ENCODE measurements around the gene ZSWIM6.

ZSWIM6 gene
- 15.6 to 44.8 (median 27.0) reads per million in 3 experiments for total RNA-seq

DNA sequence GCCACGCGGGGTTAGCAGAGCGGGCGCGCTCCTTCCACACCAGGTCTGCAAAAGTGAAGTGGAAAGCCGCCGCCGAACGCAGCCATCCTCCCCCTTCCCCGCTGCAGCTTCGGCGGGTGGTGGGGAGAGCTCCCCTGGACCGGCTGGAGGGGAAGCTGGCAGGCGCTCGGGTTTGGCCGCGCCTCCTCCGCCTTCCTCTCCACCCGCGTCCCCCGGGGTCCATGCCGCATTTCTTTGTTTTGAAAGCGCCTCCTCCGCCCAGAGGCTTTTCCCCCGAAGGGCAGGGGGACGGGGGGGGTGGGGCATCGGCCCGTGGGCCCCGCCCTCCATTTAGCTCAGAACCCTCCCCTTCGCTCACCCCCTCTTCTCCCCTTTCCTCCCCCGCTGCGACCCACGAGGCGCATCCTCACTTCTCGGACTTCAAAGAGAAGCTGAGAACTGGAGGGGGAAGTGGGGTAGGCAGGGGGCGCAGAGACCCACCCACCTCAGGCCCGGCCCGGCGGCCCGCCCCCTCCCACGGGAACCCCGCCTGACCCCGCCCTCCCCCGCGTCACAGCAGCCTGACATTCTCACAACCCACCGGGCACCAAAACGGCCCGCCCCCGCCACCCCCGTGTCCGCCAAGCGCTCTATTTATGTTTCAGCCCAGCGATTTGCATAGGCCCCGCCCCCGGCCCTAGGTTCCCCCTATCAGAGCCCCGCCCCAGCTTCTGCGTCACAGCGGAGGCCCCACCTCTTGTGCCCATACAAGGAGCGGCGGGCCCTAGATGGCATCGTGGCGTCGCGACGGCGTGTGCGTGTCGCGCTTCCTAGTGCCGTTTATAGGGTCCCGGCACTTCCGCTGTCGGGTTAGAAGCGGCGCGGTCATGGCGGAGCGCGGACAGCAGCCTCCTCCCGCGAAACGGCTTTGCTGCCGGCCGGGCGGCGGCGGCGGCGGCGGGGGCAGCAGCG is at the start of gene ZSWIM6:
TSS of gene ZSWIM6 (plus strand) at position 852 of the 951 bp plus-strand sequence. CDS start at position 867, 15 bp downstream.
- DNase-seq, result peak; percentile 97

DNA sequence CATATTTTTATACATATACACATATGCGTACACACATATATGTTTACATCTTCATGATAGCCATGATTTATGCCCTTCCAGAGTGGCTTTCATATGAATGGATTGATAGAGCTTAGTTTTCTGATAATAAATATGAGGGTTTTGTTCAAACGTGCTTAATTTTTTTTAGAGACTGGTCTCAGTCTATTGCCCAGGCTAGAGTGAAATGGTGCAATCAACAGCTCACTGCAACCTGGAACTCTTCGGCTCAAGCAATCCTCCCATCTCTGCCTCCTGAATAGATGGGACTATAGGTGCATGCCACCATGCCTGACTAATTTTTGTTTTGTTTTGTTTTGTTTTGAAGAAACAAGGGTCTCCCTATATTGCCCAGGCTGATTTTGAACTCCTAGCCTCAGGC is 48.6 kb upstream of the ZSWIM6 start:
- no peak for DNase-seq

DNA sequence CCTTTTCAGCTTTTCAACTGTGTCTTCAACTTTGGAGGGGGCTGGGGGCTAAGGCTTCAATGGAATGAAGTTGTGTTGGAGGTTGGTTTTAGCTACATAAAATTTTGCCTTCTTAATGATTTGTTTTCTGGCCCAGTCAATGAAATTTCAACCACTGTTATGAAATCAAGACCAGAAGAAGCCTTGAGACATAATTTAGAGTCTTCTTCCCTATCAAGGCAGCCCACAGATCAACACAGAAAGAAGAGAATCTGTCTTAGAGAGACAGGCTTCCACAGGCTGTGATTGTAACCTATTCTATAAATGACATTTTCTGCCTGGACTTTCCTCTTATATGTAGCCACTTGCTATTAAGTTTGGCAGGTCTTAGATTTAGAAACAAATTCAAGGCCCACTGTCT is 46.5 kb upstream of the ZSWIM6 start:
- DNase-seq, result no peak

- no peak for DNase-seq
Measured at GRCh38 chr5:61286446-61287132, 45.5 kb upstream of the ZSWIM6 start.

DNA sequence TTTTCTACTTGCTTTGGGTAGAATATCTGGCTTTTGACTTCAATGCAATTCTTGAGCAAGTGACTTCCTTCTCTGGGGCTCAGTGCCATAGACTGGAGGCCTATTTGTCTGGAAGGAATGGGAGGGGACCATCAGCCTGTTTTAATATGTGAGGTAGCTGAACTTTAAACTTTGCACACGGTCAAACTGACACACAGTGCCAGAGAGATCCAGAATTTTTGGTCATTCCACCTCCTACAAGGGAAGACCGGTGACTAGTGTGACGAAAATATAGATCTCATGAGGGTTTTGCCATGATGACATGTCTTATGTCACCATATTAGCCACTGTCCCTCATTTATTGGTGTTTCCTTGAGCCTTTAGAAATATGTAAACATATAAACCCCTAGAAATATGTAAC is 44.6 kb upstream of the ZSWIM6 start:
- no peak for DNase-seq

DNA sequence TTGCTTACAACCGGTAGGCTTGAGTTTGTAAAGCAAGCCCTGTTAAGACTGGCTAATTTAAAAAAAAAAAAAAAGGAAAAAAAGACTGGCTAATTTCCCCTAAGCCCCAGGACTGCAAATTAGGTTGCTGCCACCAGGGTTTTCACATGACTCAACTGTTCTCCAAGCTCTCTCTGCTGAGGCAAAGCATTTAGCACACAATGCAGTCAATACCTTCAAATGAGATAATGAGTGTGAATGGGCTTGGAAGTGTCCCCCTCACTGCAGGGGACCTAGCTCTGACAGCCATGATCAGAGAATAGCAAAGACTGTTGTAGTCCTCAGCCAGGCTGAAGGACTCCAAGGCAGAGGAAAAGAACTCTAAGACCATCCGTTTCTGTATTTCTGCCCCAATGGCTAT is 42.8 kb upstream of the ZSWIM6 start:
- no peak for DNase-seq

DNA sequence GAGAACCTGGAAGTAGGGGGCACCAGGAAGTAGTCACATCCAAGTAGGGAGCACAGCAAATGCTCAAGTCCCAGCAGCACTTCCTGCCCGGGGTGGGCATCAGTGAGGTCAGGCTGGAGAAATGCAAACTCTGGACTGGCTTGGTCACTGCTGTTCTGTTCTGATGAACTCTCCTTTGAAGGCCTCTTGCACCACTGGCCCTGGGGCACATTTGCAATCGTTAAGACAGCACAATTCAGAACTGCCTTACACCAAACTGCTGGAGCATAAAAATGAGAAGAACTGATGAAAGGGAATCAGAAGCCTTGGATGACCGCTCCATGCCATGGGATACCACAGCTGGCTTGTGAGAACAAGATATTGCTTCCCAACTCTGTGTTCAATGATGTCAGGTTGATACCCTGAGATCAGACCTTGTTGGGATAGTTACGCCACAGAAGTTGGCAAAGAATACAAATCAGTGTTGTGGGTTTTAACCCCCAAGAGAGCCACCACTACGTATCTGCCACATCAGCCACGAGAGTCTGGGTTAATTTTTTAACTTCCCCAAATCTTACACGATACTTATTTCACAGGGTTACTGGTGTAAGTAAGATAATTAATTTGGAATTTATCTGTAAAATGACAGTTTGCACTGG is 42.3 kb upstream of the ZSWIM6 start:
- no peak for DNase-seq

GRCh38 chr5:61290791-61291210 is 41.3 kb upstream of the ZSWIM6 start:
- DNase-seq, result no peak

DNA sequence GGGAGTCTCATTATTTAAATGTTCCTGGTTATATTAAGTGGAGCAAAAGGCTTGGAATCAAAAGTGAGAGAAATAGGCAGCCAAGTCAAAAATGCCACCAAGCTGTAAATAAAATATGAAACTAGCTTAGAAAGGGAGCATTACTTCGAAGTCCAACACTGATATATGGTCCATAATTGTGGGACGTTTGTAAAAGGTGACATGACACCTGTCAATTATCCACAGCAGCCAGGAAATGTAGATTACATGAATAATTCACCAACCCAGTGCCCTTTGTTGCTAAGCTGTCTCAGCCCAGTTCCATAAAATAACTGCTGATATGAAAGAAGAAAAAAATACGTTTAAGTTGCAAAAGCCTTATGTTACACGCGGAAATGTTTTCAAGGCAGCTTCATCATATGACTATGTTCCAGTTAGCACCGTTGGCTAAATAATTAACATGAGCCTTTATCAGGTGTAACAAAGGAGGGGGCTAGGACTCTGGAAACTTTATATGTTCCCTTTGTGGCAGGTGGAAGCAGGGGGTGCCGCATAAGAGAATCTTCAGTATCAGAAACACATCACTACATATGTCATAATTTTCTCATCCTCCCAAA is 39.9 kb upstream of the ZSWIM6 start:
- DNase-seq, result no peak

GRCh38 chr5:61293071-61293470 is 39.0 kb upstream of the ZSWIM6 start:
- DNase-seq, result no peak

- DNase-seq, result no peak
Measured at GRCh38 chr5:61293873-61294272, 38.2 kb upstream of the ZSWIM6 start.

GRCh38 chr5:61295365-61295764 is 36.7 kb upstream of the ZSWIM6 start:
- no peak for DNase-seq

- DNase-seq, result no peak
Measured at GRCh38 chr5:61298066-61298465, 34.0 kb upstream of the ZSWIM6 start.

- DNase-seq, result no peak
Measured at GRCh38 chr5:61298580-61298979, 33.5 kb upstream of the ZSWIM6 start.

- no peak for DNase-seq
Measured at GRCh38 chr5:61299261-61299681, 32.8 kb upstream of the ZSWIM6 start.

- no peak for DNase-seq
Measured at GRCh38 chr5:61301341-61302199, 30.5 kb upstream of the ZSWIM6 start.

DNA sequence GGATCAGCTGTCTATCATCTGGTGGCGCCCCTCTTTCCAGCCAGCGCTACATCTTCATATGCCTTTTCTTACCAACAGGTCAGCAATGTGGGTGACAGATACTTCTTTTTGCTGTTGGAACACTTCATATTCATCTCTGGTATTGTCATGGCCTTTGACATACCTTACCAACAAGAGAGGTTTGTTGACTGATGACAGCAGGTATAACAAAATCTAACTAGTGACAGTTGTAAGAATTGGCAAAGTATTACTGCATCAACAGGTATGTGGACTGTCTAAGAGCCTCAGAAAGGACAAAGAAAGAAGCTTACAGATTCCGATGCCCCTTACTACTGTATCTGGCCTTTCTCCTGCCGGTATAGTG is 29.9 kb upstream of the ZSWIM6 start:
- DNase-seq, result no peak

DNA sequence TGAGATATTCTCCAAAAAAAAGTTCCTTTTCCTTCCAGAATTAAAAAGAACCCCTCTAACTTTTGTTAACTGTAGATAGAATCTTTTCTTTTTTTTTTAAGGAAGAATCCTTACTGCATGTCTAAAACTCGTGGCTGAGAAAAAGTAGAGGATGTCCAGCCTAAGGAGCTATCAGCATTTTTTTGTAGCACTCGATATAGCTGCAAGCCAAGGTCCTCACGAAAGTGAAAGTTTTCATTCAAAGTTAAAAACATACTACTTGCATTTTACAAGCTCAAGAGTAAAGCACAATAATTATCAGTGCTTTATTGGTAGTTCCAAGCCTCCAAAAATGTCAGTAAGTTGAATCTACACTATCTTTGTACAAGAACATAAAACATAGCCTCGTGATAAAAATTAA is 28.7 kb upstream of the ZSWIM6 start:
- no peak for DNase-seq

- DNase-seq, result peak; percentile 48
Measured at GRCh38 chr5:61304590-61305381, 27.3 kb upstream of the ZSWIM6 start.

DNA sequence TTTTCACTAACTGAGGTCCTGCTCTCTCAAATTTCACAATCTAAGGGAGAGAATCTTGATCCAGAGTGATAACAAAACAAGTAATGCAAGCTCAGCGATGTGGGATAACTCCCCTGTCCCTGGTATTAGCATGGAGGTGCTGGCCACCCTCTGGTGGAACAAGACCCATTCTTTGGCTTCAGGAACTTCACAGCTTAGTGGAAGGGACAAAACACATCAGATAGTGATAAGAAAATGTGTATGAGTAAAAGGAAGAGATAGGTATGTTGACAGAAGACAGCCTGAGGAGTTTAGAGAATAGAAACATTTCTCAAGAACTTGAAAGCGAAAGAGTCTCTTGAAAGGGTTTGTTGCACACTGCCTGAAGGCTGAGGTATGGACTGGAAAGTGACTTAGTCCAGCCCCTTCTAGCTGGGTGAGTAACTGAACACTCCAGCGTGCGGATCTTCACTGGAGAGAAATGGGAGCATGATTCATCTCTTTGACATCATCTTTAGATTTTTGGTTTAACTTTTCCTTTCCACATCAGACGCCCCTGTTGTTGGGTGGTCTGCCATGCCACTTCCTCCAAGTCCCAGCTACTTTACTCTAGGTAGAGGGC is 25.4 kb upstream of the ZSWIM6 start:
- DNase-seq, result no peak

DNA sequence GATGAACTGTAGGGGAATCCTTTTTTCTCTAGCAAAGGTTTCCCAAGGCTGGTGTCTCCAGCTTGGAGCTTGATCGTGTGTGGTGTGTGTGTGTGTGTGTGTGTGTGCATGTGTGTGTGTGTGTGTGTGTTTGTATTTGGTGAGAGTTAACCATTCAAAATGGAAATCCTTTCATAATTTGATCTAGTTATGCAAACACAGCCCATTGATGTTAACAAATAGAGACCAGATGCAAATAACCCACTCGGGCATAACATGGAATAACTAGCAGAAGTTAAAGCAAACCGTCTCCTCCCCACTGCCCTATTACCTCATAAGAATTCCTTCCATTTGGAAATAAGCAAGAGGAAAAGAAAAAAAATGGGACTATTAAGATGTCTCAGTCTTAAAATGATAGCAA is 24.9 kb upstream of the ZSWIM6 start:
- no peak for DNase-seq

Data from central memory CD4-positive, alpha-beta T cell (primary cell).